Measurements from ENCODE around the gene ZSWIM5.

GRCh38 chr1:45018599-45019230 is 187.7 kb downstream of the ZSWIM5 start:
- no peak for TF ChIP-seq POLR2A (IDR thresholded peaks at IDR 0.05)
- TF ChIP-seq CTCF (IDR thresholded peaks at IDR 0.05): peak; percentile 40 to 73 (median 50)
